GM11168 (cell line): ENCODE results near the gene PDHX.

ENCODE experiments used
- in situ Hi-C: fragments of 300-500 bp; cut with MboI; formaldehyde crosslinking; loops from one replicate; pipeline ENCODE4 v1.12.0; 2022; ENCODE audit warnings: low sequenced_read_pairs; ENCODE audit not compliant: unreplicated experiment

Gene PDHX

GRCh38 chr11:34978236-34979191 is 62.1 kb downstream of the PDHX start:
- in situ Hi-C loops = no loop called here

- in situ Hi-C loops = no loop called here
These were observed 68.1 kb downstream of the PDHX start for GRCh38 chr11:34984514-34984913.

GRCh38 chr11:34986883-34987520 is 70.6 kb downstream of the PDHX start:
- in situ Hi-C loops = no loop called here

GRCh38 chr11:34987617-34988016 is 71.2 kb downstream of the PDHX start:
- in situ Hi-C loops = no loop called here

GRCh38 chr11:34988294-34989255 is 72.2 kb downstream of the PDHX start:
- in situ Hi-C loops = no loop called here

GRCh38 chr11:34990916-34991315 is 74.5 kb downstream of the PDHX start:
- in situ Hi-C loops = no loop called here

- in situ Hi-C loops = no loop called here
These were observed 78.4 kb downstream of the PDHX start for GRCh38 chr11:34994854-34995253.

- in situ Hi-C loops = no loop called here
These were observed 80.5 kb downstream of the PDHX start for GRCh38 chr11:34996958-34997357.

- in situ Hi-C loops = no loop called here
These were observed 81.6 kb downstream of the PDHX start for GRCh38 chr11:34997952-34998528.

GRCh38 chr11:34999453-34999852 is 83.0 kb downstream of the PDHX start:
- in situ Hi-C loops = no loop called here

- in situ Hi-C loops = no loop called here
These were observed 86.8 kb downstream of the PDHX start for GRCh38 chr11:35003186-35003585.

GRCh38 chr11:35003658-35004057 is 87.2 kb downstream of the PDHX start:
- in situ Hi-C loops = no loop called here

- in situ Hi-C loops = no loop called here
These were observed 88.8 kb downstream of the PDHX start for GRCh38 chr11:35005141-35005780.

- in situ Hi-C loops = no loop called here
These were observed 90.1 kb downstream of the PDHX start for GRCh38 chr11:35006389-35007128.

- in situ Hi-C loops = no loop called here
These were observed 90.9 kb downstream of the PDHX start for GRCh38 chr11:35007277-35007676.

GRCh38 chr11:35009191-35009943 is 92.9 kb downstream of the PDHX start:
- in situ Hi-C loops = no loop called here

GRCh38 chr11:35009944-35010342 is 93.5 kb downstream of the PDHX start:
- in situ Hi-C loops = loop anchor here (10.0 kb wide), 1 partner anchor 125 kb away; the partner anchor contains the start of gene CD44

- in situ Hi-C loops = loop anchor here (10.0 kb wide), 1 partner anchor 124 kb away; the partner anchor contains the start of gene CD44
These were observed 94.2 kb downstream of the PDHX start for GRCh38 chr11:35010654-35011053.
